CD4-positive, alpha-beta T cell treated with Interleukin-4 for 4 hours (primary cell): ENCODE measurements around the gene LRP1-AS.

Experiments used
- DNase-seq: peaks from one replicate; pipeline ENCODE4 v3.0.0-alpha.2; 2020

The LRP1-AS gene

DNA sequence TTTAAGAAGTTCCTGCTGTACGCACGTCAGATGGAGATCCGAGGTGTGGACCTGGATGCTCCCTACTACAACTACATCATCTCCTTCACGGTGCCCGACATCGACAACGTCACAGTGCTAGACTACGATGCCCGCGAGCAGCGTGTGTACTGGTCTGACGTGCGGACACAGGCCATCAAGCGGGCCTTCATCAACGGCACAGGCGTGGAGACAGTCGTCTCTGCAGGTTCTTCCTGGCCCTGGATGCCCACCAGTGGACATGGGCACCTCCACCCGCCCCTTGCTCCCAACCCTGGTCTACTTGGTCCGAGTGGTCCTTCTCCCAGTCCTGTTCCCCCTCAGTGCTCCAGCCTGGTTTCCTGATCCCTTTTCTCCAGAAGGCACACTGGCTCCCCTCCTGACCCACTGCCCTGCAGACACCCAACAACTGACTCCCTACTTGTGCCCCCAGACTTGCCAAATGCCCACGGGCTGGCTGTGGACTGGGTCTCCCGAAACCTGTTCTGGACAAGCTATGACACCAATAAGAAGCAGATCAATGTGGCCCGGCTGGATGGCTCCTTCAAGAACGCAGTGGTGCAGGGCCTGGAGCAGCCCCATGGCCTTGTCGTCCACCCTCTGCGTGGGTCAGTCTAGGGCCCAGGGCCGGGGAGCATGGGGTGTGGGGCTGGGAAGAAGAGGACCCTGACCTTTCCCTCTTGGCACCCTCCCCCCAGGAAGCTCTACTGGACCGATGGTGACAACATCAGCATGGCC is 32.1 kb upstream of the LRP1-AS start:
- no peak for DNase-seq

DNA sequence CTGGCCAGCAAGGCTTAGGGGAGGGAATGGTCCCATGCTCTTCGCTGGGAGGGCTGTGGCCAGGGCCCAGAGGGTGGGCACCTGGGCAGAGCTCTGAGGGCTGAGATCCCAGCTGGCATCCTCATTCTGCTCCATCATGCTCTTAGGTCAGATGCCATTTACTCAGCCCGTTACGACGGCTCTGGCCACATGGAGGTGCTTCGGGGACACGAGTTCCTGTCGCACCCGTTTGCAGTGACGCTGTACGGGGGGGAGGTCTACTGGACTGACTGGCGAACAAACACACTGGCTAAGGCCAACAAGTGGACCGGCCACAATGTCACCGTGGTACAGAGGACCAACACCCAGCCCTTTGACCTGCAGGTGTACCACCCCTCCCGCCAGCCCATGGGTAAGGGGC is 30.8 kb upstream of the LRP1-AS start:
- DNase-seq, result no peak

DNA sequence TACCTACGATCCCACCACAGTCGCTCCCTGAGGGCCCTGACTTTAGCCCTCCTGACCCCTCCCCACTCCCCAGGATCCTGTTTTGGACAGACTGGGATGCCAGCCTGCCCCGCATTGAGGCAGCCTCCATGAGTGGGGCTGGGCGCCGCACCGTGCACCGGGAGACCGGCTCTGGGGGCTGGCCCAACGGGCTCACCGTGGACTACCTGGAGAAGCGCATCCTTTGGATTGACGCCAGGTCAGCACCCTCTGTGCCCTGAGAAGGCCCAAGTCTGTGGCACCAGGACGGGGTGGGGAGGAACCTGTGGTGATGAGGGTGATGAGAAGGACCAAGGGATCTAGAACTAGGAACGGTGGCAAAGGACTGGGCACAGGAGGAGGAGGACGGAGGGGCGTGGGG is 29.9 kb upstream of the LRP1-AS start:
- DNase-seq, result no peak

DNA sequence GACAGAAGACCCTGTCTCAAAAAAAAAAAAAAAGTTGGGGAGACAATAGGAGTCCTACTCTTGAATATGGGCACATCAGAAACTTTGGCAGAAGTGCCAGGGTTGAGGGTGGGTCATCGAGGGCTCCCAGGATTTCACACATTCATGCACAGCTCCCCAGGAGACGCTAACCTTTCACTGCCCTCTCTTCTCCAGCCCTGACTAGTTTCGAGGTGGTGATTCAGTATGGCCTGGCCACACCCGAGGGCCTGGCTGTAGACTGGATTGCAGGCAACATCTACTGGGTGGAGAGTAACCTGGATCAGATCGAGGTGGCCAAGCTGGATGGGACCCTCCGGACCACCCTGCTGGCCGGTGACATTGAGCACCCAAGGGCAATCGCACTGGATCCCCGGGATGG is 29.4 kb upstream of the LRP1-AS start:
- no peak for DNase-seq

DNA sequence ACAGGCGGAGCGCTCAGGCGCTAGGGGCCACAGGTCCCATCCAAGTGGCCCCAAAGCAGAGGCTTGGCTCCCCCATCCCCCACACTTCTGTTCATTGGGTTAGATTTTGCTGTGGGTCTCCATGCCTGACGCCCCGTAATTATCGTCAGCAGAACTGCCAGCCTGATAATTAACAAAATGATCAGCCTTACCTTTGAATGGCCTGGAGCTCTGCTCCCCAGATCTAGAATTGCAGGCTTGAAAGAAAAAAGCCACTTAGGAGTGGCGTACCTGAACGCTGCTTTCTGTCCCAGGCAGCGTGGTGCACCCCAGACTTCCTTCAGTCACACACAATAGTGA is 28.7 kb upstream of the LRP1-AS start:
- DNase-seq, result no peak

DNA sequence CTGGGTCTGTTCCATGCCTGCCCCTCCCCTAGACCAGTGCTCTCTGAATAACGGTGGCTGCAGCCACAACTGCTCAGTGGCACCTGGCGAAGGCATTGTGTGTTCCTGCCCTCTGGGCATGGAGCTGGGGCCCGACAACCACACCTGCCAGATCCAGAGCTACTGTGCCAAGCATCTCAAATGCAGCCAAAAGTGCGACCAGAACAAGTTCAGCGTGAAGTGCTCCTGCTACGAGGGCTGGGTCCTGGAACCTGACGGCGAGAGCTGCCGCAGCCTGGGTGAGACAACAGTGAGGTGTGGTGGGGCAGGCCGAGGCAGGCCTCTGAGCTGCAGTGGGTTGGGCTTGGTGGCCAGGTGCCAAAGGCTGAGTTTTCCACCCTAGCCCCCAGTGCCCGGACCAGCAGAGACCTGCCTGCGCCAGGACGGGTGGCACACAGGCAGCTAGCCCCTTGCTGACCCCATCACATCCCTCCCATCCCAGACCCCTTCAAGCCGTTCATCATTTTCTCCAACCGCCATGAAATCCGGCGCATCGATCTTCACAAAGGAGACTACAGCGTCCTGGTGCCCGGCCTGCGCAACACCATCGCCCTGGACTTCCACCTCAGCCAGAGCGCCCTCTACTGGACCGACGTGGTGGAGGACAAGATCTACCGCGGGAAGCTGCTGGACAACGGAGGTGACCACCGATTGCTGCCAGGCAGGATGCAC is 28.2 kb upstream of the LRP1-AS start:
- DNase-seq, result peak; percentile 24

- DNase-seq, result no peak
Observed at GRCh38 chr12:57173683-57174082, 26.3 kb upstream of the LRP1-AS start.

GRCh38 chr12:57173089-57173488 is 25.7 kb upstream of the LRP1-AS start:
- no peak for DNase-seq

- no peak for DNase-seq
Observed at GRCh38 chr12:57171668-57172067, 24.2 kb upstream of the LRP1-AS start.

DNA sequence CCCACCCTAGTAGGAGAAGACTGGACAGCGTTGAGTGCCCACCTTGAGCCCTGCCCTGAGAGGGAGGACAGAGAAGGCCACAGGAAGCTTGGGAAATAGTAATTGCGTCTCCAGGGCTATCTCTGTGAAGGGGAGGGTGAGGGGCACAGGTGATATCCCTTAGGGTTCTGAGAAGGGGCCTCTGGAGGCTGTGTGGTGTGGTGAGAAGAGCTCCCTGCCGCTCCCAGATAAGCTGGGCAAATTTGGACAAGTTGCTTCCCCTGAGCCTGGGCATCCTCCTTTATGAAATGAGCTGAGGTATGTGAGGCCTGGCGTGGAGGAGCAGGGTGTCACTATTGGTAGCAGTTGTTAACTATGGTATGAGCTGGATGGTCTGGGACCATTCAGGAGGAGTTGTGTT is 23.5 kb upstream of the LRP1-AS start:
- no peak for DNase-seq

- no peak for DNase-seq
Observed at GRCh38 chr12:57170408-57170807, 23.0 kb upstream of the LRP1-AS start.

GRCh38 chr12:57169969-57170368 is 22.6 kb upstream of the LRP1-AS start:
- no peak for DNase-seq

DNA sequence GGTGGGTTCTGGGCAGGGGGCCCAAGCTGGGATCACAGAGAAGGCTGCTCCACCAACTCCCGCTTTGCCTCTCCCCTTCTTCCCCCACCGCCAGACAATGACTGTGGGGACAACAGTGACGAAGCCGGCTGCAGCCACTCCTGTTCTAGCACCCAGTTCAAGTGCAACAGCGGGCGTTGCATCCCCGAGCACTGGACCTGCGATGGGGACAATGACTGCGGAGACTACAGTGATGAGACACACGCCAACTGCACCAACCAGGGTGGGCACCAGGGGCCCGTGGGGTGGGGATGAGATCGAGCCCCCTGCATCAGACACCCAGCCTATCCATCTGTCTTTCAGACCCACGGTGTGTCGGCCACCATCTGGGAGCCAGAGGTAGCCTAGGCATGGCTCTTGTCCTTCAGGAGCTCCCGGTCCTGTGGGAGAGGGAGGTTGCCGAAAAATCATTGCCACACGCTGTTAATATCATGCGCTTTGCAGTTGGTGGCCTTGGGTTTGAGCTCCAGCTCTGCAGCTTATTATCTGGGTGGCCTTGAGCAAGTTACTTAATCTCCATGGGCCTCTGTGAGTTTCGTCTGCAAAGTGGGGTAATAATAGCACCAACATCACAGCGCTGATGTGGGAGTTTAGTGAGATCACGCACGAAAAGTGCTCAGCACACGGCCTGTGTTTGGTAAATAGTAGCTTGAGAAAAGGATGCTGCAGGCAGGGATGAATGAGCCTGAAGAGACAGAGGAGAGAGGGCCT is 21.8 kb upstream of the LRP1-AS start:
- DNase-seq, result no peak

GRCh38 chr12:57168058-57168457 is 20.6 kb upstream of the LRP1-AS start:
- DNase-seq, result no peak

GRCh38 chr12:57166971-57167371 is 19.6 kb upstream of the LRP1-AS start:
- no peak for DNase-seq

GRCh38 chr12:57165741-57166140 is 18.3 kb upstream of the LRP1-AS start:
- DNase-seq, result no peak

GRCh38 chr12:57164966-57165625 is 17.7 kb upstream of the LRP1-AS start:
- no peak for DNase-seq

GRCh38 chr12:57164454-57164853 is 17.0 kb upstream of the LRP1-AS start:
- no peak for DNase-seq

GRCh38 chr12:57162553-57163125 is 15.2 kb upstream of the LRP1-AS start:
- no peak for DNase-seq

- DNase-seq, result no peak
Observed at GRCh38 chr12:57161491-57161890, 14.1 kb upstream of the LRP1-AS start.

GRCh38 chr12:57160741-57161140 is 13.3 kb upstream of the LRP1-AS start:
- no peak for DNase-seq

DNA sequence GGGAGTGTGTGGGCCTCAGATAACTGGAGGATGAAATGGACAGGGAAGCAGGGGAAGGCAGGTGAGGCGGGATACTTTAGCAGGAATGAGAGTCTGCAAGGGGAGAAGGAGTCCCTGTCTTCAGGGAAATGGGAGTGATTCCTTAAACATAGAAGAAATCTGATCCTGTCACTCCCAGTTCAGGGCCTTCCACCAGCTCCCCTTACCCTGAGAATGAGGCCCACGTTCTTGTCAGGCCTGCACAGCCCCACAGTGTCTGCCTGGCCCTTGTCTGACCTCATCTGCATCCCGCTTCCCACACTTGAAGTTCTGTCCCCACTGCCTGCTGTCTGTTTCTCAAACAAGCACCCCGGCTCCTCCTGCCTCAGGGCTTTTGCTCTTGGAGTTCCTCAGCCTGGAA is 12.6 kb upstream of the LRP1-AS start:
- no peak for DNase-seq

GRCh38 chr12:57159311-57159710 is 11.9 kb upstream of the LRP1-AS start:
- DNase-seq, result no peak
